ENCODE data around the gene GNB1L. TPM values are rescaled to one million over a fixed set of nuclear protein-coding genes. Genes with fewer than 3 reads are reported as not detected.

GNB1L gene
- total RNA-seq, 1 experiment from 2014 or later, result 17.9 TPM

DNA sequence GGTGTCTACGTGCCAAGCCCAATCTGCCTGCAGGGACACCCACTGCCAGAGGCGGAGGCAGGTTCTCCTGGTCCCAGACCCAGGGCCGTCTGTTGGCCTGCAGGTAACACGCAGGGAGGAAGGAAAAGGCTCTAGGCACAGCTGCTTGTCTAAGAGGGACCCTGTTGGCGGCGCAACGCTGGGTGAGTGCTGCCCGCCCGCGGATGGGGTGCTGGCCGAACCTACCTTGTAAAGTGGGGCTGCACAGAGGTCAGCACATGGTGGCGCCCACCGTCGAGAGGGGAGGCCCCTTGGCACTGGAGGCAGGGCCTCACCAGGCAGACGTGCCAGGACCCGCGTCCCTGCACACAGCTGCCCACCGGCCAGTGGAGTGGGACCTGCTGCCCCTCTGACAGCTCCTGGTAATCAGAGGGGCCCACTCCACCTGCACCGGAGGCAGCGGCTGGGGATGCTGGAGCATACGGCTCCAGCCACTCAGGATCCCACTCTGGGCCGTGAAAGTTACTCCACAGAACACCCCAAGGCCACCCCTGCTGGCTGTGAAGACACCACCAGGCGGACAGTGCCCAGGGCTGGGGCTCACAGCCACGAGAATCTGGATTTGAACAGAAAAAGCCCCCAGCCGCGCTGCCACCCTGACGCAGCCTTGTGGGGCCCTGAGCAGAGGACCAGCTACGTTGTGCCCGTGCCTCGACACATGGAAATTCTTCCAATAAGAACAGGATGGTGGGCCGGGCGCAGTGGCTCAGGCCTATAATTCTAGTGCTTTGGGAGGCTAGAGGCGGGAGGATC lies 70.1 kb downstream of the GNB1L start:
- BruUV-seq (replicated peaks), result no TSS peak
- Histone ChIP-seq H3K27ac (ENCODE audit: low read depth, low read length, poor library complexity, severe bottlenecking) (no peak overlapping the region), H3K36me3 (ENCODE audit: insufficient read depth, low read length, poor library complexity, severe bottlenecking) (no peaks in the 10 kb centered on the region), H3K27me3 (replicated peaks; ENCODE audit: insufficient read depth, low read depth, low read length, poor library complexity) (no peaks in the 10 kb centered on the region), H3K4me3 (ENCODE audit: low read depth, low read length, poor library complexity, severe bottlenecking) (no peak overlapping the region), H3K9me3 (ENCODE audit: low read depth, low read length, poor library complexity, severe bottlenecking) (no peaks in the 10 kb centered on the region), H3K4me1 (ENCODE audit: insufficient read depth, low read length, poor library complexity, severe bottlenecking) (peaks cover 6% of the 10 kb centered on the region)
- CTCF ChIA-PET, result no interaction called here
- DNase-seq (ENCODE audit: low spot score), result no peak
- POLR2A ChIA-PET (ENCODE audit: low non-redundant PET), result no interaction called here
- TF ChIP-seq EZH2 (IDR thresholded peaks at IDR 0.05; ENCODE audit: borderline replicate concordance, low read depth, low read length, poor library complexity, severe bottlenecking) (no peak), CTCF (conservative IDR thresholded peaks at IDR 0.05; ENCODE audit: low read depth, low read length) (no peak)
- intact Hi-C loops (cut with micrococcal nuclease; ENCODE audit: unreplicated experiment), result no loop called here

DNA sequence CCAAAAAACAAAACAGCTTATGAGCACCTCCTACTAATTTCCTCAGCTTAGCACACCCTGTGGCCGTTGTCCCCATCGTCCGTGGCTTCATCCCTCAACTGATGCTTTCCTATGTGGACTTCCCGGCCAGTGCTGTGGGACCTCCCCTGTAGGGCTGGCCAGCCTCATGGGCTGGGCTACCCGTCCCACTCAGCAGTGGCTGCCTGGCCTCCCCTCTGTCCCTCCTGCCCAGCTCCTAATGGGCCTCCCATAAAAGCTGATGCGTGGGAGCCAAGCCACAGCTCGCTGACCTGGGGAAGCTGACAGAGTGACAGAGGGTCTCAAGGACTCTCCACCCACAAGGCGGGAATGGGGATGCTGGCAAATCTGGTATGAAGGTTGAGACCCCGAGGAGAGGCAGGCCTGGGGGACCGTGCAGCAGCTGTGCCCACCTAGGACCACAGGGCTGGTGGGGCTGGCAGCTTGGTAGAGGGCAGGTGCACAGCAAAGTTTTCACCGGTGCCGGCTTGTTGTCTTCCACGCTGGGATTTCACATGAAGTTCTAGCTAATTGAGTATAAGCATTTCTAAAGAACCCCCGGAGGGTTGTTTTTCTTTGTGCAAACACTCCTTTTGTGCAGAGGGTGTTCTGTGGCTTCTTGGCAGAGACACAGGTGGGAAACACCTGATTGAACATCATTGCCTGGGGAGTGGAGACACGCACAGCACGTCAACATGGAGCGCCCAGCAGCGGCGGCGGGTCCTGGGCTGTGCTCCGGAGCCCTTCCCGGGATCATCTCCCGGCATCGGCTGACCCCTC lies 70.9 kb downstream of the GNB1L start:
- POLR2A ChIA-PET (ENCODE audit: low non-redundant PET), result no interaction called here
- BruUV-seq (replicated peaks), result no TSS peak
- intact Hi-C loops (cut with micrococcal nuclease; ENCODE audit: unreplicated experiment), result no loop called here

DNA sequence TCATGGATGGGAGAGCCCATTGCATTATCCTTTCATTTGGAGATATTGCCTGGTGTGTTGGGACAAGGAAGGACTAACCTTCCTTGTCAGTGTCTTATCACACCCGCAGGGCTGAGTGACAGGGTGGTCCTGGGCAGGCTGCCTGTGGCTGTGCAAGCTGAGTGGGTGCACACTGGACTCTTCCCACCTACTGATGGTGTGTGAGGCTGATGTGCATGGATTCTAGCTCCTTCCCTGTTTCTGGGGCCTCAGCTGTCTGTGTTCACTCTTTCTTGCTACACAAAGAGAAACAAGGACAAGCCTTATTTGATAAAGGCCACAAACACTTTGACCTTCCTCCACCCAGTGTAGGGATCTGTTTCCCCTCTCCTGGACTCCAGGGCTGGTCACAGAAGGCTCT lies 72.1 kb downstream of the GNB1L start:
- ChIA-PET CTCF (no interaction called here), POLR2A (ENCODE audit: low non-redundant PET) (no interaction called here)
- DNase-seq (ENCODE audit: low spot score), result no peak
- Histone ChIP-seq H3K4me1 (ENCODE audit: insufficient read depth, low read length, poor library complexity, severe bottlenecking) (no peaks in the 10 kb centered on the region), H3K9me3 (ENCODE audit: low read depth, low read length, poor library complexity, severe bottlenecking) (no peaks in the 10 kb centered on the region), H3K36me3 (ENCODE audit: insufficient read depth, low read length, poor library complexity, severe bottlenecking) (no peaks in the 10 kb centered on the region), H3K27me3 (replicated peaks; ENCODE audit: insufficient read depth, low read depth, low read length, poor library complexity) (no peaks in the 10 kb centered on the region), H3K27ac (ENCODE audit: low read depth, low read length, poor library complexity, severe bottlenecking) (no peak overlapping the region), H3K4me3 (ENCODE audit: low read depth, low read length, poor library complexity, severe bottlenecking) (no peak overlapping the region)
- no TSS peak for BruUV-seq (replicated peaks)
- intact Hi-C loops (cut with micrococcal nuclease; ENCODE audit: unreplicated experiment), result no loop called here
- no peak for TF ChIP-seq EZH2 (IDR thresholded peaks at IDR 0.05; ENCODE audit: borderline replicate concordance, low read depth, low read length, poor library complexity, severe bottlenecking)
- TF ChIP-seq CTCF (conservative IDR thresholded peaks at IDR 0.05; ENCODE audit: low read depth, low read length), result no peak

More for the DNA sequence above, 70.9 kb downstream of the GNB1L start:
- no peak overlapping the region for H3K4me3 ChIP-seq (ENCODE audit: low read depth, low read length, poor library complexity, severe bottlenecking)
- TF ChIP-seq EZH2 (IDR thresholded peaks at IDR 0.05; ENCODE audit: borderline replicate concordance, low read depth, low read length, poor library complexity, severe bottlenecking) (no peak), CTCF (conservative IDR thresholded peaks at IDR 0.05; ENCODE audit: low read depth, low read length) (no peak)
- no peaks in the 10 kb centered on the region for H3K27me3 ChIP-seq (replicated peaks; ENCODE audit: insufficient read depth, low read depth, low read length, poor library complexity)
- H3K27ac ChIP-seq (ENCODE audit: low read depth, low read length, poor library complexity, severe bottlenecking), result no peak overlapping the region
- CTCF ChIA-PET, result no interaction called here
- H3K4me1 ChIP-seq (ENCODE audit: insufficient read depth, low read length, poor library complexity, severe bottlenecking), result no peaks in the 10 kb centered on the region
- H3K36me3 ChIP-seq (ENCODE audit: insufficient read depth, low read length, poor library complexity, severe bottlenecking), result no peaks in the 10 kb centered on the region
- no peaks in the 10 kb centered on the region for H3K9me3 ChIP-seq (ENCODE audit: low read depth, low read length, poor library complexity, severe bottlenecking)
- no peak for DNase-seq (ENCODE audit: low spot score)

Data from A673 (cell line).